Activated CD8-positive, alpha-beta memory T cell treated with anti-CD3 and anti-CD28 coated beads, Interleukin-2, amount 50 U/mL, for 24 hours (primary cell): ENCODE measurements around the gene ETFA.

ENCODE experiments used
- DNase-seq: peaks from one replicate; pipeline ENCODE4 v3.0.0-alpha.2; 2020; ENCODE audit errors: extremely low read depth

The ETFA gene

GRCh38 chr15:76340198-76340802 lies 29.0 kb upstream of the ETFA start:
- no peak for DNase-seq

DNA sequence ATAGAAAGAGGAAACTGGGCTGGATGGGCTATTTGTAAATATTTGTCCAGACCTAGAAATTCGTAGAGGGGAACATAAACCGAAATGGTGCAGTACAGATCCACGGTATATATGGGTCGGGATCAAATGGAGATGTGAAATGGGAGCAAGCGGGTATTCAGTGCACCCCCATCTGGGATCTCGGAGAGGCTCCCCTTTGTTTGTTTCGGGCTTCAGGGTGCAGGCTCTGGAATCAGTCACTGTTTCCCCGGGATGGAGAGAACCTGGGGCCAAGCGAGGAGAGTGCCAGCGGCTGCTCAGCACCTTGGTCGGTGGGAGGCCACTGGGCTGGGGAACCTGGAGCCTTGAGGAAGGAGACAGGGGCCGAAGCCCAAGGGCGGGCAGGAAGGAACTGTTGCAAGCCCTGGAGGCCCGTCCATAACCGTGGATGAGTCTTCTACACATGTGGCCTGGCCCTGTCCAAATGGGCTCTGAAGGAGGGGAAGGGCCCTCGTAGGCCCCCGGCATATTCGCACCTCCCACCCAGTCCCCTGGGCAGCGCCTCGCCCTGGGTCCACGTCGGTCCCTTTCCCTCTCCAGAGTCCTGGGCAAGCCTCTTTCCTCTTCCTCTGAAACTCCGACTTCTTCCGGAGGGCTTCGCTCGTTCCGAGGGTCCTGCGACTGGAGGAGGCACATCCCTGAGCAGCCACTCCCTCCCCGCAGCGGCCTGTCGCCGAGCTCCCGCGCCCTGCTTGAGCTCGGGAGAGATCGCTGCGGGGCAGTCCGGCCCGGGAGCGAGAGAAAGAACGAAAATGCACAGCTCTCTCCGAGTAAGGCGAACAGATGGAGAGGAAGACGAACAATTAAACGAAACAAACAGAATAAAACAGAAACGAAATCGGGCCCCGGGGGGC lies 28.3 kb upstream of the ETFA start:
- DNase-seq, result no peak

- no peak for DNase-seq
Measured at GRCh38 chr15:76338486-76339304, 27.4 kb upstream of the ETFA start.

DNA sequence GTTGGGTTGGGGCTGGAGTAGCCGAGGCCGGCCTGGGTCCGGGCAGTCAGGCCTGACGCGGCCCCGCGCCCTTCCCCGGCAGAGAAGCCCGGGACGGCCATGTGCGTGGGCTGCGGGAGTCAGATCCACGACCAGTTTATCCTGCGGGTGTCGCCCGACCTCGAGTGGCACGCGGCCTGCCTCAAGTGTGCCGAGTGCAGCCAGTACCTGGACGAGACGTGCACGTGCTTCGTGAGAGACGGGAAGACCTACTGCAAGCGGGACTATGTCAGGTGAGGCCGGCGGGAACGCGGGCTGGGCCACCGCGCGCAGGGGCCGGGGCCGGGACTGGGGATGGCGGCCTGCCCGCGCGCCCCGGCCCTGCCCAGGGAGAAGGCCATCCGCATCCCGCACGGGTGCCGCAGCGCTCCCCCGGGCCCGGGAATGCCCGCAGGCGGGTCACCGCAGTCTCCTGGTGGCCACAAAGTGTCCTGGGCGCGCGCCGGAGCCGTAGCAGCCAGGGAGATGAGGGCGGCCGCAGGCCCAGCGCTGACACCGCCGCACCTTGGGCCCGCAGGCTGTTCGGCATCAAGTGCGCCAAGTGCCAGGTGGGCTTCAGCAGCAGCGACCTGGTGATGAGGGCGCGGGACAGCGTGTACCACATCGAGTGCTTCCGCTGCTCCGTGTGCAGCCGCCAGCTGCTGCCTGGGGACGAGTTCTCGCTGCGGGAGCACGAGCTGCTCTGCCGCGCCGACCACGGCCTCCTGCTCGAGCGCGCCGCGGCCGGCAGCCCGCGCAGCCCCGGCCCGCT lies 26.6 kb upstream of the ETFA start:
- DNase-seq, result no peak

GRCh38 chr15:76337059-76337695 lies 25.9 kb upstream of the ETFA start:
- no peak for DNase-seq

- DNase-seq, result peak; percentile 50
Measured at GRCh38 chr15:76336254-76337058, 25.2 kb upstream of the ETFA start, which contains the start of gene ISL2. ISL2 (plus strand) TSS chr15:76336773; CDS start chr15:76336884, 111 bp downstream.

GRCh38 chr15:76335307-76336253 lies 24.3 kb upstream of the ETFA start:
- no peak for DNase-seq

- DNase-seq, result no peak
Measured at GRCh38 chr15:76334438-76335306, 23.4 kb upstream of the ETFA start.

DNA sequence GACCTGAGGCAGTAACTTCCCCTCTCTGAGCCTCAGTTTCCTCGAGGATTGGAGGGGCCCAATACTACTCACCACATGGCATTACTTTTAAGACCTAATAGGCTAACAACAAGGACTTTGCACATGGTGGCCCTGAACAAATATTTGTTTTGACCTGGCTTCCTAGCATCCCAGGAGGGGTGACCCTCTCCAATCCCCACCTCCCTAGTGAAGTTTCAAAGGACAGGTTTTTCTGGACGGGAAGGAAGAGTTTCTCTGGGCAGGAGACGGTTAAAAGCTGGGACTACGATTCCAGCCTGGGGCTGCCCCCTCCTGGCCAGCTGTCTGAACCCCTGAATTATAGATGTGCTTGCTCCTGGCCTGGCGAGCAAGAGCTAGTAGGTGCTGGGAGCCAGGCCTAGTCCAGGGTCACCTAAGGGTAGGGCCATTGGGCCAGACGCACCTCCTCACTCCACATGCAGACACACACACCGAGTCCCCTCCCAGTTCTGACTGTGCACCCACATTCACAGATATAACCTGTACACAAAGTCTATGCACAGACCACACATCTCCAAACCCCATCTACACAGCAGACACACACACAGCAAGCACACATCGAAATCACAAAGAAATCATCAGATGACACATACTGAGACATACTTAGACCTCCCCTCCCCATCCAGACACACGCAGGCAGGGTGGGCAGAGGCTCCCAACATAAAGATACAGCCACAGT lies 22.6 kb upstream of the ETFA start:
- DNase-seq, result no peak

DNA sequence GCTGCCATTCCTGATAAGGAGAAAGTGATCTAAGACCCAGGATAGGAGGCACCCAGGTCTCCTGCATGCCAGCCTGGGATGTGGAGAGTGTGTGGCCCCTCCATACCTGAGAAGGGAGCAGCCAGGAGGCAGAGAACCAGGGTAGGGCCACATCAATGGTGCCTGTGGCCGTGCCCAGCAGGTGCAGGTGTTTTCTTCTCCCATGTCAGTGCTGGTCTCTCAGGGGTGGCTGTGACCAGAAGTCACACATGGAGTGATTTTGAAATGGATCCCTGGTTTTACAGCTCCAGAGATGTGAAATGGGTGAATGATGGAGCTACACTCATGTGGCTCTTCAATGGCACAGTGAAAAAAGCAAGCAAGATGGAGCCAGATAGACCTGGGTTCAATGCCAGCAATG lies 22.0 kb upstream of the ETFA start:
- no peak for DNase-seq

- DNase-seq, result no peak
Measured at GRCh38 chr15:76332796-76333195, 21.5 kb upstream of the ETFA start.

- no peak for DNase-seq
Measured at GRCh38 chr15:76330080-76330680, 18.9 kb upstream of the ETFA start.

DNA sequence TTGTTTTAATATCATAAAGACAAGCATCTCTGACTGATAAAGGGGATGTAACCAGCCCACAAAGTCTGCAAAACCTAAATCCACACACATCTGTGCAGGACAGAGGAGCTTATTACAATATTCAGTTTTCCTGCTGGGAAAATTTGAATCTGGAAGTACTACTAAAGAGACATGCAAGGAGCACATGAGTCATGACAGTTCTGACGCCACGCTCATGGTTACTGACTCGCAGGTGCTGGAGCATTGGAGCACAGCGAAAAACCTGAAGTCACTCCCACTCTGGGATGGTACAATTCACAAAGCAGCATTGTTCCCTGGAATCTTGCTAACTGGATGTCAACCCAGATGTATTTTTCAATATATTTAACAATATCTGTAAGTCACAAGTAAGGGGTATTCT lies 17.7 kb upstream of the ETFA start:
- no peak for DNase-seq

GRCh38 chr15:76328106-76328696 lies 16.9 kb upstream of the ETFA start:
- DNase-seq, result no peak

DNA sequence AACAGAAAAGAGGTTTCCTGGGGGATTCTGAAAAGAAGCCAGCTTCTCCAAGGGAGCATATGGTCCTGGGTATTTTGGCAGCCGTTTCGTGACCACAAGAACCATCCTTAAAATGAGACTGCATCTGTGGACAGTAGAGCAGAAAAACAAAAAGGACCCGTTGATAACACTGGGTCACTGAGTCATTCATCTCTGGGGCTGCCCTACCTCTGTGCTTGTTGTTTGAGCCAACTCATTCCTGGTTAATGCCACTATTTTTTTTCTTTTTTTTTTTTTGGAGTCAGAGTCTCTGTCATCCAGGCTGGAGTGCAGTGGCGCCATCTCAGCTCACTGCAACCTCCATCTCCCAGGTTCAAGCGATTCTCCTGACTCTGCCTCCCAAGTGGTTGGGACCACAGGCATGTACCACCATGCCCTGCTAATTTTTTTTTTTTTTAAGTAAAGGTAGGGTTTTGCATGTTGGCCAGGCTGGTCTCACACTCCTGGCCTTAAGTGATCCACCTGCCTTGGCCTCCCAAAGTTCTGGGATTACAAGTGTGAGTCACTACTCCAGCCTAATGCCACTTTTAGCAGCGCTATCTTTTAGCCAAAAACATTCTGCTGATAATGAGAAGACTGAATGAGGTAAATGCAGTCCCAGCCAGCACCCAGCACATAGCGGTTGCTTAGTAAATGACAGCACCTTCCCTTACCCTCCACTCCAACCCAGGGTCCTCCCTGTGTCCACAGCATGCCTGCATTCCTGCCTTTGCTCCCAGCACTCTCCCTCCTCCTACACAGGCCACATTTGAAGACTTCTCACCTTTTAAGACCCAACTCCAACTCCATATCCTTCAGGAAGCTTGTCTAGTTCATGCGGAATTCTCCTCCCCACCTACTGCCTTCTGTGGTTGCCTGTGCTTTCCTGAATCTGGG lies 16.2 kb upstream of the ETFA start:
- no peak for DNase-seq

- no peak for DNase-seq
Measured at GRCh38 chr15:76325704-76326103, 14.4 kb upstream of the ETFA start.
